HEK293 (cell line): Measurements from ENCODE around the gene HEYL.

Experiments used
- CTCF ChIA-PET: fragments of 350-600 bp; formaldehyde crosslinking; extraction: SDS; loops from one replicate; lab custom pipeline; 2021; ENCODE audit warnings: antibody characterized with exemption; lab: Yijun Ruan, JAX
- POLR2A ChIA-PET: fragments of 300-600 bp; formaldehyde crosslinking; extraction: SDS; loops from one replicate; lab custom pipeline; 2020; ENCODE audit warnings: antibody characterized with exemption, inconsistent platforms; lab: Yijun Ruan, JAX
- H3K27ac ChIP-seq: fragments of 200-500 bp; sonication (Bioruptor generic); 2 replicates; pipeline ENCODE4 v1.5.1; 2014; ENCODE audit warnings: low read depth, low read length, control low read depth, inconsistent platforms; ENCODE audit errors: extremely low read depth
- H3K36me3 ChIP-seq, 2 experiments: fragments of 200-500 bp in 1 of 2; sonication (Bioruptor generic) in 1 of 2; 1 replicate in 1 of 2; 2 replicates in 1 of 2; pipeline ENCODE4 v1.5.1; 2014 to 2017; ENCODE audit warnings: inconsistent platforms in 2 of 2, low read length in 2 of 2; ENCODE audit not compliant: control insufficient read depth in 2 of 2, insufficient read depth in 1 of 2
- H3K4me1 ChIP-seq: fragments of 200-500 bp; sonication (Bioruptor generic); 2 replicates; pipeline ENCODE4 v1.5.1; 2014; ENCODE audit warnings: mild to moderate bottlenecking, low read length, inconsistent platforms; ENCODE audit not compliant: control insufficient read depth, insufficient read depth
- H3K4me3 ChIP-seq: 2 replicates; pipeline ENCODE4 v1.5.1; 2011; ENCODE audit warnings: low read depth, mild to moderate bottlenecking, control low read depth, low read length, moderate library complexity
- H3K9me3 ChIP-seq: fragments of 200-500 bp; sonication (Bioruptor generic); 2 replicates; pipeline ENCODE4 v1.5.1; 2014; ENCODE audit warnings: low read depth, low read length, inconsistent platforms; ENCODE audit not compliant: control insufficient read depth, insufficient read depth
- BCL6B ChIP-seq: fragments of 450-650 bp; formaldehyde crosslinking; IDR thresholded peaks from 2 replicates; pipeline ENCODE4 v1.5.1; 2017; ENCODE audit warnings: missing biosample characterization, missing genetic modification characterization
- GFI1B ChIP-seq: fragments of 450-650 bp; formaldehyde crosslinking; IDR thresholded peaks from 2 replicates; pipeline ENCODE4 v1.5.1; 2016; ENCODE audit warnings: missing biosample characterization, missing genetic modification characterization
- HOXA7 ChIP-seq: sonication (generic); formaldehyde crosslinking; IDR thresholded peaks from 2 replicates; pipeline ENCODE4 v1.8.1; 2022; ENCODE audit warnings: missing genetic modification reagents, borderline replicate concordance
- MZF1 ChIP-seq: fragments of 450-650 bp; formaldehyde crosslinking; IDR thresholded peaks from 2 replicates; pipeline ENCODE4 v1.5.1; 2017; ENCODE audit warnings: missing biosample characterization, missing genetic modification characterization, borderline replicate concordance
- ZBTB26 ChIP-seq: fragments of 450-650 bp; formaldehyde crosslinking; optimal IDR thresholded peaks from 2 replicates; pipeline ENCODE3; 2016; ENCODE audit warnings: missing biosample characterization, mild to moderate bottlenecking, missing genetic modification characterization
- ZBTB8A ChIP-seq: fragments of 450-650 bp; formaldehyde crosslinking; IDR thresholded peaks from 2 replicates; pipeline ENCODE4 v1.5.1; 2016; ENCODE audit warnings: missing biosample characterization, missing genetic modification characterization
- ZFP69B ChIP-seq: fragments of 450-650 bp; formaldehyde crosslinking; IDR thresholded peaks from 2 replicates; pipeline ENCODE4 v1.5.1; 2016; ENCODE audit warnings: missing biosample characterization, missing genetic modification characterization
- ZNF18 ChIP-seq: fragments of 450-650 bp; formaldehyde crosslinking; IDR thresholded peaks from 2 replicates; pipeline ENCODE4 v1.5.1; 2016; ENCODE audit warnings: missing biosample characterization, missing genetic modification characterization
- ZNF266 ChIP-seq: fragments of 450-650 bp; formaldehyde crosslinking; IDR thresholded peaks from 2 replicates; pipeline ENCODE4 v1.5.1; 2016; ENCODE audit warnings: missing biosample characterization, missing genetic modification characterization, low read depth
- ZNF274 ChIP-seq, 2 experiments: fragments of 200-500 bp in 1 of 2; fragments of 450-650 bp in 1 of 2; sonication (Bioruptor generic) in 1 of 2; formaldehyde crosslinking in 1 of 2; IDR thresholded peaks; 2 replicates each; pipeline versions ENCODE4 v1.5.1 to v1.6.1; 2014 to 2016; ENCODE audit warnings: borderline replicate concordance in 1 of 2, inconsistent platforms in 1 of 2, low read length in 1 of 2, missing biosample characterization in 1 of 2, missing genetic modification characterization in 1 of 2
- ZNF394 ChIP-seq: fragments of 450-650 bp; formaldehyde crosslinking; IDR thresholded peaks from 2 replicates; pipeline ENCODE4 v1.5.1; 2016; ENCODE audit warnings: missing biosample characterization, missing genetic modification characterization, mild to moderate bottlenecking, moderate library complexity, borderline replicate concordance
- ZNF610 ChIP-seq: fragments of 450-650 bp; formaldehyde crosslinking; IDR thresholded peaks from 2 replicates; pipeline ENCODE4 v1.5.1; 2016; ENCODE audit warnings: missing biosample characterization, missing genetic modification characterization, borderline replicate concordance
- ZNF768 ChIP-seq: fragments of 450-650 bp; formaldehyde crosslinking; IDR thresholded peaks from 2 replicates; pipeline ENCODE4 v1.5.1; 2018; ENCODE audit warnings: missing biosample characterization, mild to moderate bottlenecking, missing genetic modification characterization
- ZNF785 ChIP-seq: fragments of 450-650 bp; formaldehyde crosslinking; IDR thresholded peaks from 2 replicates; pipeline ENCODE4 v1.5.1; 2016; ENCODE audit warnings: missing biosample characterization, missing genetic modification characterization
- ZSCAN18 ChIP-seq: fragments of 450-650 bp; formaldehyde crosslinking; IDR thresholded peaks from 2 replicates; pipeline ENCODE4 v1.5.1; 2016; ENCODE audit warnings: missing biosample characterization, missing genetic modification characterization
- ZXDB ChIP-seq: fragments of 450-650 bp; formaldehyde crosslinking; IDR thresholded peaks from 2 replicates; pipeline ENCODE4 v1.5.1; 2016; ENCODE audit warnings: missing biosample characterization, missing genetic modification characterization
- TF ChIP-seq, protein P1 (sequence below): fragments of 450-650 bp; formaldehyde crosslinking; IDR thresholded peaks from 2 replicates; pipeline ENCODE4 v1.5.1; 2016; ENCODE audit warnings: missing biosample characterization, missing genetic modification characterization, low read depth
- TF ChIP-seq, protein P2 (sequence below): fragments of 450-650 bp; formaldehyde crosslinking; IDR thresholded peaks from 2 replicates; pipeline ENCODE4 v1.5.1; 2016; ENCODE audit warnings: missing biosample characterization, missing genetic modification characterization

Gene HEYL

GRCh38 chr1:39640861-39641260 is 1.4 kb upstream of the HEYL start:
- POLR2A ChIA-PET, result interaction anchor here (1.8 kb wide), 1 partner anchor 35 kb away, joined by 5 read pairs; no protein-coding TSS in a partner anchor

GRCh38 chr1:39638965-39639304 is 508 bp downstream of the HEYL start:
- Histone ChIP-seq H3K27ac (no peak overlapping the region), H3K9me3 (no peaks in the 10 kb centered on the region), H3K4me3 (peak overlapping the region; percentile 47), H3K4me1 (no peaks in the 10 kb centered on the region), H3K36me3 (no peaks in the 10 kb centered on the region)
- ChIA-PET CTCF (interaction anchor here (0.7 to 3.2 kb wide), 7 partner anchors 9 to 32 kb away, joined by 3 to 14 read pairs (median 5); no protein-coding TSS in a partner anchor), POLR2A (interaction anchor here (1.3 to 1.8 kb wide), 2 partner anchors 33 to 64 kb away, joined by 3 to 5 read pairs; no protein-coding TSS in a partner anchor)
- TF ChIP-seq ZXDB (no peak), ZNF785 (tag by site-specific recombination) (no peak), BCL6B (tag by site-specific recombination) (no peak), HOXA7 (CRISPR knock-in tag) (no peak), ZBTB26 (tag by site-specific recombination) (no peak), ZNF18 (tag by site-specific recombination) (no peak)
- TF ChIP-seq, protein P1, sequence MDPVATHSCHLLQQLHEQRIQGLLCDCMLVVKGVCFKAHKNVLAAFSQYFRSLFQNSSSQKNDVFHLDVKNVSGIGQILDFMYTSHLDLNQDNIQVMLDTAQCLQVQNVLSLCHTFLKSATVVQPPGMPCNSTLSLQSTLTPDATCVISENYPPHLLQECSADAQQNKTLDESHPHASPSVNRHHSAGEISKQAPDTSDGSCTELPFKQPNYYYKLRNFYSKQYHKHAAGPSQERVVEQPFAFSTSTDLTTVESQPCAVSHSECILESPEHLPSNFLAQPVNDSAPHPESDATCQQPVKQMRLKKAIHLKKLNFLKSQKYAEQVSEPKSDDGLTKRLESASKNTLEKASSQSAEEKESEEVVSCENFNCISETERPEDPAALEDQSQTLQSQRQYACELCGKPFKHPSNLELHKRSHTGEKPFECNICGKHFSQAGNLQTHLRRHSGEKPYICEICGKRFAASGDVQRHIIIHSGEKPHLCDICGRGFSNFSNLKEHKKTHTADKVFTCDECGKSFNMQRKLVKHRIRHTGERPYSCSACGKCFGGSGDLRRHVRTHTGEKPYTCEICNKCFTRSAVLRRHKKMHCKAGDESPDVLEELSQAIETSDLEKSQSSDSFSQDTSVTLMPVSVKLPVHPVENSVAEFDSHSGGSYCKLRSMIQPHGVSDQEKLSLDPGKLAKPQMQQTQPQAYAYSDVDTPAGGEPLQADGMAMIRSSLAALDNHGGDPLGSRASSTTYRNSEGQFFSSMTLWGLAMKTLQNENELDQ (tag by site-specific recombination), result no peak
- TF ChIP-seq, protein P2, sequence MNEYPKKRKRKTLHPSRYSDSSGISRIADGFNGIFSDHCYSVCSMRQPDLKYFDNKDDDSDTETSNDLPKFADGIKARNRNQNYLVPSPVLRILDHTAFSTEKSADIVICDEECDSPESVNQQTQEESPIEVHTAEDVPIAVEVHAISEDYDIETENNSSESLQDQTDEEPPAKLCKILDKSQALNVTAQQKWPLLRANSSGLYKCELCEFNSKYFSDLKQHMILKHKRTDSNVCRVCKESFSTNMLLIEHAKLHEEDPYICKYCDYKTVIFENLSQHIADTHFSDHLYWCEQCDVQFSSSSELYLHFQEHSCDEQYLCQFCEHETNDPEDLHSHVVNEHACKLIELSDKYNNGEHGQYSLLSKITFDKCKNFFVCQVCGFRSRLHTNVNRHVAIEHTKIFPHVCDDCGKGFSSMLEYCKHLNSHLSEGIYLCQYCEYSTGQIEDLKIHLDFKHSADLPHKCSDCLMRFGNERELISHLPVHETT (tag by site-specific recombination), result no peak

More at GRCh38 chr1:39640861-39641260, 1.4 kb upstream of the HEYL start:
- Histone ChIP-seq H3K4me1 (no peaks in the 10 kb centered on the region), H3K36me3 (no peaks in the 10 kb centered on the region), H3K27ac (no peak overlapping the region), H3K9me3 (no peaks in the 10 kb centered on the region), H3K4me3 (no peak overlapping the region)
- CTCF ChIA-PET, result interaction anchor here (0.9 to 4.2 kb wide), 6 partner anchors 13 to 35 kb away, joined by 3 to 21 read pairs (median 6); no protein-coding TSS in a partner anchor
- no peak for TF ChIP-seq ZBTB26 (tag by site-specific recombination)
- no peak for TF ChIP-seq MZF1
- no peak for TF ChIP-seq ZNF768 (tag by site-specific recombination)

DNA sequence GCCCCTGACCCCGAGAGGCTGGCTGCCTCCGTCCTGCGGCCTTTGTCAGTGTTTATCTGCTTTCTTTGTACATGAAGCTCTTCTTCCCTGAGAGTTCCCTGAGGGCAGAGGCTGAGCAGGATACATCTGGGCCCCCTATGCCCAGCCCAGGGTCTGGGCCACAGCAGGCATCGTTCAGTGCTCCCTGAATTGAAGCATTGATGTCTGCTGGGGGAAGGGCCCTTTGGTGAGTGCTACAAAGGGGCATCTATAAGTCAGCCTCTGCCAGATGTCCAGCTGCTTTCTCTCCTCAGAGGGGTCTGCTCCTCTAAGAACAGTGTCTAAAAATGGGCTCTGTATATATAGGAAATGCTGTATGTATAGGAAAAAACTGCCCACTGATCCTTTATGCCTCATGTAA is 2.1 kb downstream of the HEYL start:
- CTCF ChIA-PET, result interaction anchor here (0.6 to 3.2 kb wide), 3 partner anchors 15 to 167 kb away, joined by 3 to 14 read pairs (median 3); no protein-coding TSS in a partner anchor
- POLR2A ChIA-PET, result interaction anchor here (0.8 kb wide), 1 partner anchor 31 kb away, joined by 6 read pairs; no protein-coding TSS in a partner anchor
- TF ChIP-seq ZNF394 (tag by site-specific recombination) (no peak), GFI1B (tag by site-specific recombination) (no peak), ZNF610 (tag by site-specific recombination) (no peak), ZNF768 (tag by site-specific recombination) (no peak), ZFP69B (no peak), ZNF274 (IDR thresholded peaks at IDR 0.05; ENCODE audit: low read length) (no peak), ZNF274 (tag by site-specific recombination; IDR thresholded peaks at IDR 0.05; ENCODE audit: borderline replicate concordance) (no peak), ZSCAN18 (no peak), ZNF266 (tag by site-specific recombination) (no peak), ZBTB8A (tag by site-specific recombination) (no peak)

More for the DNA sequence above, 2.1 kb downstream of the HEYL start:
- H3K4me3 ChIP-seq, result no peak overlapping the region
- no peak overlapping the region for H3K27ac ChIP-seq
- H3K9me3 ChIP-seq, result no peaks in the 10 kb centered on the region
- H3K36me3 ChIP-seq, result peaks cover 0 to under 1% of the 10 kb centered on the region in 2 experiments; a peak in 1 of 3 replicates
- no peaks in the 10 kb centered on the region for H3K4me1 ChIP-seq
